PC-3 (cell line): ENCODE data around the gene SRGAP3. TPM values are rescaled to one million over a fixed set of nuclear protein-coding genes. Genes with fewer than 3 reads are reported as not detected.

ENCODE experiments used
- ATAC-seq: fragments of 200-7000 bp; cut with Tn5 transposase; 2 replicates; pipeline ENCODE4 v1.9.1; 2020; ENCODE audit warnings: mild to moderate bottlenecking, moderate library complexity
- BruUV-seq: library from RNA; stranded (reverse); fragments of 400-500 nt; replicated peaks from 2 replicates; lab custom pipeline; 2021; lab: Mats Ljungman, UMichigan
- CTCF ChIA-PET: fragments of 300-600 bp; sonication (Branson Sonifier 250); formaldehyde crosslinking; loops from one replicate; lab custom pipeline; 2022; ENCODE audit warnings: antibody characterized with exemption; lab: Charles Lee
- POLR2A ChIA-PET: fragments of 300-600 bp; sonication (Branson Sonifier 250); formaldehyde crosslinking; loops from one replicate; lab custom pipeline; 2022; ENCODE audit warnings: antibody characterized with exemption; ENCODE audit not compliant: unreplicated experiment; lab: Charles Lee
- DNase-seq: peaks from one replicate; pipeline ENCODE4 v3.0.0-alpha.2; 2015
- H2AFZ ChIP-seq: fragments of 300-600 bp; sonication (generic); 2 replicates; pipeline ENCODE4 v1.6.0; 2016; ENCODE audit warnings: antibody characterized with exemption, low read length
- H3F3A ChIP-seq: fragments of 300-600 bp; sonication (generic); one replicate; pipeline ENCODE4 v1.6.0; 2017; ENCODE audit warnings: antibody characterized with exemption, low read length, control low read depth, mild to moderate bottlenecking; ENCODE audit not compliant: unreplicated experiment
- H3K27ac ChIP-seq: fragments of 300-600 bp; sonication (generic); 2 replicates; pipeline ENCODE4 v1.5.1; 2016; ENCODE audit warnings: mild to moderate bottlenecking, low read length
- H3K27me3 ChIP-seq: fragments of 300-600 bp; sonication (generic); 2 replicates; pipeline ENCODE4 v1.6.1; 2016; ENCODE audit warnings: low read length, mixed read lengths
- H3K36me3 ChIP-seq: fragments of 300-600 bp; sonication (generic); 2 replicates; pipeline ENCODE4 v1.6.1; 2016; ENCODE audit warnings: low read depth, mixed run types, low read length, mixed read lengths
- H3K4me1 ChIP-seq: fragments of 300-600 bp; sonication (generic); 2 replicates; pipeline ENCODE4 v1.5.1; 2016; ENCODE audit warnings: low read length; ENCODE audit not compliant: insufficient read depth
- H3K4me2 ChIP-seq: fragments of 300-600 bp; sonication (generic); 2 replicates; pipeline ENCODE4 v1.6.0; 2016; ENCODE audit warnings: low read length
- H3K4me3 ChIP-seq: fragments of 300-600 bp; sonication (generic); 2 replicates; pipeline ENCODE4 v1.5.1; 2016; ENCODE audit warnings: mild to moderate bottlenecking, low read length, mixed read lengths
- H3K79me2 ChIP-seq: fragments of 300-600 bp; sonication (generic); 2 replicates; pipeline ENCODE4 v1.6.1; 2017; ENCODE audit warnings: low read length, mixed read lengths
- H3K9ac ChIP-seq: fragments of 300-600 bp; sonication (generic); 2 replicates; pipeline ENCODE4 v1.6.0; 2016; ENCODE audit warnings: mild to moderate bottlenecking, low read length
- H3K9me2 ChIP-seq: fragments of 300-600 bp; sonication (generic); replicated peaks from 2 replicates; pipeline ENCODE4 v1.6.1; 2016; ENCODE audit warnings: mixed run types, low read length, mixed read lengths
- H3K9me3 ChIP-seq: fragments of 300-600 bp; sonication (generic); 2 replicates; pipeline ENCODE4 v1.6.1; 2016; ENCODE audit warnings: low read length, mixed read lengths
- H4K20me1 ChIP-seq: fragments of 300-600 bp; sonication (generic); 2 replicates; pipeline ENCODE4 v1.6.1; 2016; ENCODE audit warnings: low read length, mixed read lengths
- EZH2 ChIP-seq: fragments of 300-600 bp; sonication (generic); IDR thresholded peaks from one replicate; pipeline ENCODE4 v1.6.1; 2017; ENCODE audit warnings: antibody characterized with exemption, mild to moderate bottlenecking, low read length; ENCODE audit not compliant: unreplicated experiment
- EZH2phosphoT487 ChIP-seq: fragments of 300-600 bp; sonication (generic); IDR thresholded peaks from 2 replicates; pipeline ENCODE4 v1.6.1; 2018; ENCODE audit warnings: mild to moderate bottlenecking, antibody characterized with exemption, low read length, borderline replicate concordance
- intact Hi-C: fragments of 100-400 bp; cut with micrococcal nuclease; formaldehyde crosslinking; loops from 2 replicates; pipeline ENCODE4 v1.9.0; 2023
- total RNA-seq: library from RNA; depleted of rRNA; stranded (reverse); fragments of >200 nt; gene quantifications from 2 replicates; pipeline ENCODE4 v1.2.3, GENCODE V29; 2014
- TF ChIP-seq, protein P1 (sequence below): fragments of 300-600 bp; sonication (generic); conservative IDR thresholded peaks from 2 replicates; pipeline ENCODE4 v1.5.1; 2017; ENCODE audit warnings: antibody characterized with exemption, low read depth, mild to moderate bottlenecking, low read length

The SRGAP3 gene
- total RNA-seq, 1 experiment from 2014 or later: 7.5 TPM

DNA sequence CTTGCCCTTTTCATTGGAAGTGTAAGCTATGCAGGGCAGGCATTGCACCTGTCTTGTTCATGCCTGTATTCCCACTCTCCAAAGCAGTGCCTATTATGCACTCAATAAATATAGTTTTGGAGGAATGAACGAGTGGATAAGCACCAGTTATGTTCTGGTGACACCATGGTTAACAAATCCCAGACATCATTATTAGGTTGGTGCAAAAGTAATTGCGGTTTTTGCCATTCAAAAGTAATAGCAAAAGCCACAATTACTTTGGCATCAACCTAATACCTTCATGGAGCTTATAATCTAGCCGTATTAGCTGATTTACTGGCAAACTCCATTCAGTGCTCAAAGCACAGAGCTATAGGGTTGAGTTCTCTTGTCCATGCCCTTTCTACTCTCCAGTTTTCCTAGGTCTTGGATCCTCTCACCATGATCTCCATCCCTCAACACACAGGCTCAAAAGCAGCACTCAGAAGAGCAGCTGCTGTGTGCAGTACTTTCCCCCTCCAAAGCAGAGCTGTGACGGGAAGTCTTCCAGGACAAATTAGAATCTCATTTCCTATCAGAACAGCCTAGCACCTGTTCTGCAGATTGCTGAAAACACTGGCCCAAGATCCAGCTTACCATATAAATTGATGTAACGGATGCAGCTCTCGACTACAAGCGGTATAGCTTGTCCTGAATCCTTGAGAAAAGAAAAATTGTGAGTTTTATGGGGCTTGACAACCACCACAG lies 223.0 kb downstream of the SRGAP3 start:
- H3K27ac ChIP-seq: no peak overlapping the region
- no peak overlapping the region for H3K4me3 ChIP-seq
- no peaks in the 10 kb centered on the region for H3K79me2 ChIP-seq
- H3K9me3 ChIP-seq: no peaks in the 10 kb centered on the region
- ChIA-PET POLR2A (no interaction called here), CTCF (no interaction called here)
- H3K4me2 ChIP-seq: no peak overlapping the region
- H3K27me3 ChIP-seq: no peaks in the 10 kb centered on the region
- no TSS peak for BruUV-seq
- TF ChIP-seq EZH2: no peak
- TF ChIP-seq, protein P1, sequence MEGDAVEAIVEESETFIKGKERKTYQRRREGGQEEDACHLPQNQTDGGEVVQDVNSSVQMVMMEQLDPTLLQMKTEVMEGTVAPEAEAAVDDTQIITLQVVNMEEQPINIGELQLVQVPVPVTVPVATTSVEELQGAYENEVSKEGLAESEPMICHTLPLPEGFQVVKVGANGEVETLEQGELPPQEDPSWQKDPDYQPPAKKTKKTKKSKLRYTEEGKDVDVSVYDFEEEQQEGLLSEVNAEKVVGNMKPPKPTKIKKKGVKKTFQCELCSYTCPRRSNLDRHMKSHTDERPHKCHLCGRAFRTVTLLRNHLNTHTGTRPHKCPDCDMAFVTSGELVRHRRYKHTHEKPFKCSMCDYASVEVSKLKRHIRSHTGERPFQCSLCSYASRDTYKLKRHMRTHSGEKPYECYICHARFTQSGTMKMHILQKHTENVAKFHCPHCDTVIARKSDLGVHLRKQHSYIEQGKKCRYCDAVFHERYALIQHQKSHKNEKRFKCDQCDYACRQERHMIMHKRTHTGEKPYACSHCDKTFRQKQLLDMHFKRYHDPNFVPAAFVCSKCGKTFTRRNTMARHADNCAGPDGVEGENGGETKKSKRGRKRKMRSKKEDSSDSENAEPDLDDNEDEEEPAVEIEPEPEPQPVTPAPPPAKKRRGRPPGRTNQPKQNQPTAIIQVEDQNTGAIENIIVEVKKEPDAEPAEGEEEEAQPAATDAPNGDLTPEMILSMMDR: no peak
- TF ChIP-seq EZH2phosphoT487: no peak
- no peaks in the 10 kb centered on the region for H4K20me1 ChIP-seq
- no peaks in the 10 kb centered on the region for H3K9me2 ChIP-seq
- DNase-seq: no peak
- H3K4me1 ChIP-seq: no peaks in the 10 kb centered on the region
- no peak overlapping the region for H3K9ac ChIP-seq
- intact Hi-C loops: no loop called here
- H2AFZ ChIP-seq: no peak overlapping the region
- no peaks in the 10 kb centered on the region for H3K36me3 ChIP-seq
- no peak for ATAC-seq
- no peaks in the 10 kb centered on the region for H3F3A ChIP-seq

DNA sequence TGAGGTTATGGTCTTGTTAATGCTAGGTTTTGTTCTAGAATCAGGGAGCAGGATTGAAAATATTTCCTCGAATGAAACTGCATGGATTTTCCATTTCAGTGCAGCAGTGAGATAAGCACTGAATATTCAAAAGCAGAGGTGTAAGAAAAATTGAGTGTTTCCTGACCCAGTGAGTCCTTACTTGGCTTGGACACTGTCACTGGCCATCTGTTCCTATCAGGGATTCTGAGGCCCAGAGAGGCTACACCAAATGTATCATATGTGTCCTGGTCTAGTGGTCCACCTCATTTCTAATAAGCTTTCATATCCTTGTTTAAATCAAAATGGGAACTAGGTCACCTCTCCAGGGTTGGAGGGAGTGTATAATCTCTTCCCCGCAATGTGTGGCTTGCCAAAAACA lies 225.1 kb downstream of the SRGAP3 start:
- CTCF ChIA-PET: no interaction called here

DNA sequence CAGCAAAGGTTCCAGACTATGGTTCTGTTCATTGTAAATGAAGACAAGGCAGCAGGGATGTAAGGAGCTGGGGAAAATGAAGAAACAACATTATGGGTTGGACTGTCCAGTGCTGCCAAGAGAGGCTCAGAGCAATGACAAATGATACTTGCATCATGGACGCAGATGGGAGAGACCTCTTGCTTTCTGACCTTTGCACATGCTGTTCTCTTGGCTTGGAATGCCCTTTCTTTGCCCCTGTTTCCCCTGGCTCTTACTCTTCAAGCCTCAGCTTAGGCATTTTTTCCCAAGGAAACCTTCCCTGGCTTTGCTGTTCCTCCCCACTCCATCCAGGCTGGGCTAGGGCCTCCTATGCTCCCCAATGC lies 226.2 kb downstream of the SRGAP3 start:
- intact Hi-C loops: no loop called here
- ChIA-PET POLR2A (no interaction called here), CTCF (no interaction called here)
- no peaks in the 10 kb centered on the region for H3K79me2 ChIP-seq
- ATAC-seq (no peak), DNase-seq (no peak)
- H3K4me3 ChIP-seq: no peak overlapping the region
- H3K4me1 ChIP-seq: no peaks in the 10 kb centered on the region
- no peak overlapping the region for H3K4me2 ChIP-seq
- no peaks in the 10 kb centered on the region for H3K27me3 ChIP-seq
- BruUV-seq: no TSS peak
- no peaks in the 10 kb centered on the region for H3K36me3 ChIP-seq
- no peaks in the 10 kb centered on the region for H3K9me2 ChIP-seq
- no peak overlapping the region for H3K9ac ChIP-seq
- H2AFZ ChIP-seq: no peak overlapping the region
- no peaks in the 10 kb centered on the region for H3K9me3 ChIP-seq
- no peak for TF ChIP-seq EZH2
- no peak for TF ChIP-seq EZH2phosphoT487
- TF ChIP-seq, protein P1: no peak
- H3K27ac ChIP-seq: no peak overlapping the region
- no peaks in the 10 kb centered on the region for H3F3A ChIP-seq
- H4K20me1 ChIP-seq: no peaks in the 10 kb centered on the region

More for the DNA sequence above, 225.1 kb downstream of the SRGAP3 start:
- H2AFZ ChIP-seq: no peak overlapping the region
- H3F3A ChIP-seq: no peaks in the 10 kb centered on the region
- H3K27ac ChIP-seq: no peak overlapping the region
- DNase-seq (no peak), ATAC-seq (no peak)
- TF ChIP-seq, protein P1: no peak
- TF ChIP-seq EZH2 (no peak), EZH2phosphoT487 (no peak)
- no peaks in the 10 kb centered on the region for H3K4me1 ChIP-seq
- H3K79me2 ChIP-seq: no peaks in the 10 kb centered on the region
- H3K9me3 ChIP-seq: no peaks in the 10 kb centered on the region
- no peak overlapping the region for H3K4me3 ChIP-seq
- no peaks in the 10 kb centered on the region for H3K9me2 ChIP-seq
- no peaks in the 10 kb centered on the region for H3K27me3 ChIP-seq
- H3K4me2 ChIP-seq: no peak overlapping the region
- intact Hi-C loops: no loop called here
- H3K9ac ChIP-seq: no peak overlapping the region
- POLR2A ChIA-PET: no interaction called here
- H3K36me3 ChIP-seq: no peaks in the 10 kb centered on the region
- no peaks in the 10 kb centered on the region for H4K20me1 ChIP-seq
- BruUV-seq: no TSS peak
